SK-N-SH (cell line): ENCODE data around the gene TRIM62.

Experiments
- CTCF ChIP-seq: fragments of 200-600 bp; sonication (generic); IDR thresholded peaks from 2 replicates; pipeline ENCODE4 v1.6.1; 2017; ENCODE audit warnings: antibody characterized with exemption, mild to moderate bottlenecking, moderate library complexity
- JUND ChIP-seq: IDR thresholded peaks from 2 replicates; pipeline ENCODE4 v1.4.0; 2012
- MAX ChIP-seq: IDR thresholded peaks from 2 replicates; pipeline ENCODE4 v1.4.0; 2012; ENCODE audit warnings: low read depth
- NFIC ChIP-seq: IDR thresholded peaks from 2 replicates; pipeline ENCODE4 v1.4.0; 2012; ENCODE audit warnings: borderline replicate concordance
- RAD21 ChIP-seq: IDR thresholded peaks from 2 replicates; pipeline ENCODE4 v1.6.1; 2012; ENCODE audit warnings: mild to moderate bottlenecking, low read length
- REST ChIP-seq: IDR thresholded peaks from 2 replicates; pipeline ENCODE4 v1.6.1; 2012; ENCODE audit warnings: mild to moderate bottlenecking, low read depth, low read length, moderate library complexity
- SIN3A ChIP-seq: IDR thresholded peaks from 2 replicates; pipeline ENCODE4 v1.6.1; 2012; ENCODE audit warnings: low read depth, mild to moderate bottlenecking, low read length, moderate library complexity, borderline replicate concordance
- SMC3 ChIP-seq: IDR thresholded peaks from 2 replicates; pipeline ENCODE4 v1.6.1; 2012; ENCODE audit warnings: low read depth, low read length, improper control_type of control experiment
- TCF12 ChIP-seq: IDR thresholded peaks from 2 replicates; pipeline ENCODE4 v1.4.0; 2012
- USF2 ChIP-seq: fragments of 150-350 bp; IDR thresholded peaks from 2 replicates; pipeline ENCODE4 v1.6.1; 2017; ENCODE audit warnings: antibody characterized with exemption, low read length, low read depth, borderline replicate concordance
- YY1 ChIP-seq: IDR thresholded peaks from 2 replicates; pipeline ENCODE4 v1.4.0; 2012; ENCODE audit warnings: low read depth, mild to moderate bottlenecking

GRCh38 chr1:33147275-33147996 lies 34.4 kb downstream of the TRIM62 start:
- TF ChIP-seq CTCF, result no peak
- no peak for TF ChIP-seq JUND
- no peak for TF ChIP-seq SMC3
- no peak for TF ChIP-seq REST
- TF ChIP-seq SIN3A, result no peak
- no peak for TF ChIP-seq TCF12
- no peak for TF ChIP-seq NFIC
- TF ChIP-seq USF2, result no peak
- no peak for TF ChIP-seq YY1
- TF ChIP-seq RAD21, result no peak
- TF ChIP-seq MAX, result no peak
